ENCODE data around the gene ERO1A.
"Not testable (repeated sequence)": the region's sequence is repeated elsewhere in the genome, so short reads cannot be mapped to it uniquely, and the experiment has no call there.

ERO1A gene, protein sequence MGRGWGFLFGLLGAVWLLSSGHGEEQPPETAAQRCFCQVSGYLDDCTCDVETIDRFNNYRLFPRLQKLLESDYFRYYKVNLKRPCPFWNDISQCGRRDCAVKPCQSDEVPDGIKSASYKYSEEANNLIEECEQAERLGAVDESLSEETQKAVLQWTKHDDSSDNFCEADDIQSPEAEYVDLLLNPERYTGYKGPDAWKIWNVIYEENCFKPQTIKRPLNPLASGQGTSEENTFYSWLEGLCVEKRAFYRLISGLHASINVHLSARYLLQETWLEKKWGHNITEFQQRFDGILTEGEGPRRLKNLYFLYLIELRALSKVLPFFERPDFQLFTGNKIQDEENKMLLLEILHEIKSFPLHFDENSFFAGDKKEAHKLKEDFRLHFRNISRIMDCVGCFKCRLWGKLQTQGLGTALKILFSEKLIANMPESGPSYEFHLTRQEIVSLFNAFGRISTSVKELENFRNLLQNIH

DNA sequence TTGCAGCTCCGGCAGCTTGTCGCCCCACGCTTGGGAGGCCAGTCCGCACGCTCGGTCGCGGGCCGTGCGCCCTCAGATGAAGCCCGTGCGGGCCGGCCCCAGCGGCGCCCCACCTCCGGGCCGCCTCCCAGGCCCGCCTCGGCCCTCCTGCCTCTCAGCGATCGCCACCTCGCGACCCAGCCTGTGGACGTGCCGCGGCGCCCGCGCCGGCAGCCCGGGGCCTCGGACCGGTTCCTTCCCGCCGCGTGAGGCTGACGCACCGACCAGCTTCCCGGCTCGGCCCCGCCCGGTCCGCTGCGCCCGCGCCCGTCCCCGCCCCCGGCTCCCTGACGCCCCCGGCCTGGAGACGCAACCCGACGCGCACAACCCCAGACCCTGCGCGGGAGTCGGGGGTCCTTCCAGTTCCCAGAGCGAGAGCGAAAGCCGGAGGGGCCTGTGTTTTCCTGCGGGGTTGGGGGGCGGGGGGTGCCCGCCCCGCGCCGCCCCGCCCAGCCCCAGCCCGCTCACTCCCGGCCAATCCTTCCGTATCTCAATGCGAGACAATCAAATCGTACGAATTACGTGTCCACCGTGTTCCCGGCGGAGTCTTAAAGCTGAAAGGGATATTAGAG is at the start of gene ERO1A:
Gene ERO1A, minus strand, starts transcription at position 78 of the 611 bp plus-strand sequence. Its CDS starts 77 bp downstream, at position 1.
- DNase-seq, result peak; percentile 68 to 69

DNA sequence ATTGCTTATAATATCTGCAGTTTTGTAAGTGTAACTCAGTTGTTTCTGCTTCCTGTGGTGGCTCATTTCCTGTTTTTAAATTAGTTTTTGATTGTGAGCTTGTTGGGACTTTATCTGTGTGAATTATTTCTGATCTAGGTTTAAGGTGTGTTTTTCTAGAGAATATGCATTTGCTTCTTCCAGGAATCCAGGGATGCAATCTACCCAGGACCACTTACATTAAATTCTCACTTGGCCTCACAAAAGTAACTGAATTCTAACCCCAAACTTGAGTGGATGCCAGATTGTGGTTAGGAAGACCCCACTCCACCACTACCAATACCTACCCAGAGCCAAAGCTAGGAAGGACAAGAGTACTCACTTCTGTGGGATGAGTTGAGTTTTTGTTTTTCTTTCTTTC is 46.5 kb upstream of the ERO1A start:
- no peak for DNase-seq

DNA sequence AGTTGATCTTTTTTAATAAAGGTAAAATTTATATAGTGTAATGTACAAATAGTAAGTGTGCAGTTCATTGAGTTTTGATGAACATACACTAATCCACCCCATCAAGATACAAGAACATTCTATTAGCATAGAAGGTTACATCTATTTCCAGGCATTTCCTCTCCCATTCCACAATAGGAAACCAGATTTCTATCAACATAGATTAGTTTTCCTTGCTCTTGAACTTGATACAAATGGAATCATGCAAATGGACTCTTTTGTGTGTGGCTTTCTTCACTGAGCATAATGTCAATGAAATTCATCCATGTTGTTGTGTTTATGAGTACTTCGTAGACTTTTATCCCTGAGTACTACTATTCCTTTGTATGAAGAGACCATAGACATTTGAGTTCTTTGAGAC is 45.4 kb upstream of the ERO1A start:
- DNase-seq, result no peak

DNA sequence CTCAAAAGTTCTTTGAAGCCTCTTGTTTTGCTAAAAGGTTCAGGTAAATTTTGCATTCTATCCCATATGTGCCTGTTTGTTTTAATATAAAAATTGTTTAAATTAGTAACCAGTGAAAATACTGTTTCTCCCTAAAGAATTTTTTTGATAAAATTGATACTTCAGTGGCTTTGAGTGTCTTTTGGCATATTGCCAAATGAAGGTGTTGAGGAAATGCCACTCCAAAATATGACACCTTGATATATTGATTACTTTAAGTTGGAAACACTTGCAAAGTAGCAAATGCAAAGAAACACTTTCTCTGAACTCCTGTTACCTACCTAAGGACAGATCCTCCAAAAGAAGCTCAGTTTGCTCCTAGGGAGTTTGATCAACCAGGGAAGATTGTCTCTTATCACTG is 43.1 kb upstream of the ERO1A start:
- no peak for DNase-seq

DNA sequence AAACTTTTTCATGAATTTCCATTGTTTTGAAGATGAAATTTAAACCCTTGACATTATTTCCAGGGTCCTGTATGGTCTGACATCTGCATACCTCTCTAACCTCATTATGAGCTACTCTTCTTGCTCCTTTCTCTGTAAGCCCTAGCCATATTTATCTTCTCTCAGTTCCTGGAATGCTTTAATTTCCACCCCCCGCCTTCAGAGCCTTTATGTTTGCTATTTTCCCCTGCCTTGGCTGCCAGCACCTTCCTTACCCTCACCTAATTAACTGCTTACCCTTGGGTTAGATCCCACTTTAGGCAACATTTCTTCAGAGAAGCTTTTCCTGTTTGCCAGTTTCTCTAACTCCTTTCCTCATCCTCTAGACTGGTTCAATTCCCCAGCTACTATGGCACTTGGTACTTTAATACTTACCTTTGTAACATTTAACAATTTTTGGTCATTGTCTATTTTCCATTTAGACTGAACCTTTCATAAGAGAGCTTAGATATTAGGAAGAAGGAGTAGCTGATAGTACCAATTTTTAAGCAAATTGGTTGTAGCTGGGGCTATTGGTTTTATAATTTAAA is 40.6 kb upstream of the ERO1A start:
- DNase-seq, result no peak

DNA sequence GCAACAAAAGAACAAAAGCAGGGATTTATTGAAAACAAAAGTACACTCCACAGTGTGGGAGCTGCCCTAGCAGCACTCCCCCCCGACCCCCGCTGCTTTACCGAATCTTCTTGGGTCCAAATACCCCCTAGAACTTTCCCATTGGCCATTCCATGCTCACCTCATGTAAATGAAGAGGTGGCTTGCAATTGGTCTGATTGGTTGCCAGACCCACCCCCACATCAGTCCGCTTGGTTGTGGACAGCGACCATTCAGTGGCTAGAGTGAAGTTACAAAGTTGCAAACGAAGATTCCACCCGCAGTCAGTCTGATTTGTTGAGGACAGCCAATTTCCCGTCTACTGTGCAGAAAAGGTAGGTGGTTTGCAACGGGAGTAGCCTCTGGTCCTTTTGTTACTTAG is 38.5 kb upstream of the ERO1A start:
- DNase-seq, result no peak

DNA sequence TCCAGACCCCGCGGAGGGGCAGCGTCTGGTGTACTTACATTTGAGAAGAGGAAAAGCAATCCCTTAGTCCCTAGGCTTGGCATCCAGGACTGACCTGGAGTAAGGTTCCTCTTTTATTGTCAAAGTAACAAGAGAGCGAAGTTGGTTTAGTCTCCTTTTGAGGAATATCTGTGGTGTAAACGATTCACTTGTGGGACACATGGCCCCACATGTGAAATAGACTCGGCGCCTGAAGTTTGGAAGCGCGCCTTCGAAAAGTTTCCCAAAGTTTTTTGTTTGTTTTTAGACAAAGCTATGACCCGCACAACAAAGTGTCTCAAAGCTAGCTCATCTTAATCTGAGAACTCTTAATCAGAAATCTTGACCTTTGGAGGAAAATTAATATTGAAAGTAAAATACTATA is 35.4 kb upstream of the ERO1A start:
- DNase-seq, result no peak

DNA sequence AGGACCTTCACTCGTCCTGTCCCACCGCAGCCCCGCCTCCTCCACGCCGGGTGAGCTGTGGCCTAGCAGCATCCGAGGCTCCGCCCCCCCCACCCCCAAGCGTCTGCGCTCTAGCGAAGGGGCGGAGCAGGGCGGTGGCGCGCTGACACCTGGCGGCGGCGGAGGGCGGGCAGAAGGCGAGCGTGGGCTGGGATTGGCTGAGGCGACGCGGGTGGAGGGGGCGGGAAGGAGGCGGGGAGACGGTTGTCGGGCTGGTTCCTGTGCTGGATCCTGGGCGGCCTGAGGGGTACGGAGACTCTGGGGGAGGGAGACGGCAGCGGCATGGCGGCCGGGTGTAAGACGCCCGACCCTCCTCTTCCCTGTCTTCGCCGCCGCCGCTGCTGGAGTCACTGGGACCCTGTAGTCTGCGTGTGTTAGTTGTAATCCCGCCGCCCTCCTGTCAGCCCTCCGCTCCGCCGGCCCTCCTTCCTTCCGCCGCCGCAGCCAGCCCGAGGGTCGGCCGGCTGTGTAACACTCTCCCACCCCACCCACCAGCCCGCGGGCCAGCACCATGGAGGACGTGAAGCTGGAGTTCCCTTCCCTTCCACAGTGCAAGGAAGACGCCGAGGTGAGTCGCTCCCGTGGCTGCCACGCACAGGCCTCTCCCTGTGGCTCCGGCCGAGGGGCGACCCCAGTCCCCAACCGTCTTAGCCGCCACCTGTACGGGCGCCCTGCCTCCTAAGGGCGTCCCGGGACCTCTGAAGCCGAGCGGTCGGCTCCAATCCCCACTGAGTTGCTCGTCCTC is 34.8 kb upstream of the ERO1A start, which contains the start of gene STYX:
Gene STYX, plus strand, starts transcription at position 242 of the 784 bp plus-strand sequence. Its CDS starts 309 bp downstream, at position 551.
- DNase-seq, result peak; percentile 97 to 99

DNA sequence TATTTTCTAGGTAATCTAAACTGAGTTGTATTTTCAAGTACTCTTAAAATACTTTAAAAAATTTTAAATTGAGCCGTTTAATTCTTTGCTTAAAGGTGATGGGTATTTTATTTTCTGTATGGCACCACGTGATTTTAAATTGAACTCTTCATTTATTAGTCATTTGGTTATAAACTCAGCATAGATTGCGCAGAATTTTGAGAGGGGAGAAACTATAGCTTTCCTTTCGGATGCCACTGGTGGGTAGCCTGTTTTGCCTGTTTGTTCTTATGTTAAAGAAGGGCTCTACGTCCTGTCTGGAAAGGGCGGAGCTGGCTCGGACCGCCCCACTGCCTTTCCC is 34.2 kb upstream of the ERO1A start:
- no peak for DNase-seq

DNA sequence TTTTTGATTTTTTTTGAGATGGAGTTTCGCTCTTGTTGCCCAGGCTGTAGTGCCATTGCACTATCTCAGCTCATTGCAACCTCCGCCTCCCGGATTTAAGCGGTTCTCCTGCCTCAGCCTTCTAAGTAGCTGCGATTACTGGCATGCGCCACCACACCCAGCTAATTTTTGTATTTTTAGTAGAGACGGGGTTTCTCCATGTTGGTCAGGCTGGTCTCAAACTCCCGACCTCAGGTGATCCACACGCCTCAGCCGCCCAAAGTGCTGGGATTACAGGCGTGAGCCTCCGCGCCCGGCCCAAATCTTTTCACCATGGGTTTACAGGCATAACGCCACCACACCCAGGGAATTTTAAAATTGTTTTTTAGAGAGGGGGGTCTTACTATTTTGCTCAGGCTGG is 33.7 kb upstream of the ERO1A start:
- DNase-seq, result not testable (repeated sequence)

DNA sequence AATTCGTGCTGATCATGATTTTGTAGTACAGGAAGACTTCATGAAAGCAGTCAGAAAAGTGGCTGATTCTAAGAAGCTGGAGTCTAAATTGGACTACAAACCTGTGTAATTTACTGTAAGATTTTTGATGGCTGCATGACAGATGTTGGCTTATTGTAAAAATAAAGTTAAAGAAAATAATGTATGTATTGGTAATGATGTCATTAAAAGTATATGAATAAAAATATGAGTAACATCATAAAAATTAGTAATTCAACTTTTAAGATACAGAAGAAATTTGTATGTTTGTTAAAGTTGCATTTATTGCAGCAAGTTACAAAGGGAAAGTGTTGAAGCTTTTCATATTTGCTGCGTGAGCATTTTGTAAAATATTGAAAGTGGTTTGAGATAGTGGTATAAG is 32.2 kb upstream of the ERO1A start:
- not testable (repeated sequence) for DNase-seq

DNA sequence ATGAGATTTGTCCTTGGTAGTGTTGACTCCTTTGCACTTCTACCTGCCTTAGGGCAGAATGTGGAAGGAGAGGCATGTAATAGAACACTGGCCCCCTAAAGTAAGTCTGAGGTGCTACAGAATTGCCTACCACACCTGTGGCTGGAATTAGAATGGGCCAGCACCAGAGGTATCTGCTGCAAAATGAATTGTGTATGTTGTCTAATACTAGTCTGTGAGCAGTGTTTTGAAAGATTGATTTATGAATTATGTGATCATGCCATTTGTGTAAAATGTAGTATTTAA is 28.9 kb upstream of the ERO1A start:
- DNase-seq, result no peak

DNA sequence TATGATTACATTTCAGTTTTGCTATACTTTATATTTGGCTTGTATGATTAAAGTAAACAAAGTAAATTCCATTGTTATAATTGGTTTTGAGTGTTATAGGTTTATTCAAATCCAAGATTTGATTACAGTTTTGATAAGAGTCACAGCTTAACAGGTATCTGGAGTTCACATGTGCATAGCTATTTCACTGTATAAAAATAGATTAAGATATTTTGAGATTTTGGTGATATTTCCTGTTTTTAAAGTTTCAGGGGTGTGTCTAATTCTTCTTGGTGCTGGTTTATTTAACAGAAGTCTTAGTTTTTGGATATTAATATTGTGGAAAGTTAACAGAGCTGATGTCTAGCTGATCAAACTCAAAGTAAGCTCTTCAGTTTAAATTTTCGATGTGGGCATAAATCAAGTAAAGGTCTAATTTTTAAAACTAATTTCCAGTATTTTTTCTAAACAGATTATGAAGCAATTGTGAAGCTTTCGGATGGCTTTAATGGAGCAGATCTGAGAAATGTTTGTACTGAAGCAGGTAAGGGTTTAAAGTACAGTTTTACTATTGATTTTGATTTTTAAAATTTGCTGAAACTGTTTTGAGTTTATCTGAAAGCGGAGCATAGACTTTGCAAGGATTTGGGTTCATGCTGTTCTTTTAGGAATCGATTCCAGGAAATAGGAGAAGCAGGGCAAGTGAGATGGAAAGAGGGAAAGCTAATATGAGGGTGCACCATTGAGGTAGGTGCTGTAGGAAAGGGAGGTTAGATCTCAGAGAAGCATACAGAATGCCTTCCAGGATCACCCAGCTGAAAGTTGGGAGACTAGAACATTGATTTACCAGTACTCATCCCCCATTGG is 28.4 kb upstream of the ERO1A start:
- DNase-seq, result no peak

DNA sequence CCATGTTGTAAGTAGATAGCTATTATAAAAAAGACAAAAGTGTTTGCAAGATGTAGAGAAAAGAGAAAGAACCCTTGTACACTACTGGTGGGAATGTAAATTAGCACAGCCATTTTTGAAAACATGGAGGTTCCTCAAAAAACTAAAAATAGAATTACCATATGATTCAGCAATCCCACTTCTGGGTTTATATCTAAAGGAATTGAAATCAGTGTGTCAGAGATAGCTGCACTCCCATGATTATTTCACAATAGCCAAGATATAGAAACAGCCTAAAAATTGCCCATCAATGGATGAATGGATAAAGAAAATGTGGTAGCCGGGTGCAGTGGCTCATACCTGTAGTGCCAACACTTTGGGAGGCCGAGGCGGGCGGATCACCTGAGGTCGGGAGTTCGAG is 20.8 kb upstream of the ERO1A start:
- DNase-seq, result no peak

DNA sequence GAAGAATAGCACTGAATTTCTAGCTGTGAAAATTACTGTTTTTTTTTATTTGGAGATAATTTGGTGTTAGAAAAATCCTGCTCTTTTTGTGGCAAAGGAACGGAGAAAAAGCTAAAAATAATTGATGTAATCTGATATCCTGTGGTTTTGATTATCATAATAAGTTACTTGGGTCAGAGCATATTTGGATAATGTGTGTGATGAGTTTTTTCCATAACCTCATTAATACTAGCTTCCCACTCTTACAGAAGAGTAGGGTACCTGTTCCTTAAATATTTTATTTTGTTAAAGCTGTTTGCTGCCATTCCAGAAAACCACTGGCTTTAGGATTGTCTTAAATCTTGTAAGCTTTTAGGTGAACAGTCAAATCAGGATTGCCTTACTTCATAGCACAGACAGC is 16.3 kb upstream of the ERO1A start:
- DNase-seq, result no peak

DNA sequence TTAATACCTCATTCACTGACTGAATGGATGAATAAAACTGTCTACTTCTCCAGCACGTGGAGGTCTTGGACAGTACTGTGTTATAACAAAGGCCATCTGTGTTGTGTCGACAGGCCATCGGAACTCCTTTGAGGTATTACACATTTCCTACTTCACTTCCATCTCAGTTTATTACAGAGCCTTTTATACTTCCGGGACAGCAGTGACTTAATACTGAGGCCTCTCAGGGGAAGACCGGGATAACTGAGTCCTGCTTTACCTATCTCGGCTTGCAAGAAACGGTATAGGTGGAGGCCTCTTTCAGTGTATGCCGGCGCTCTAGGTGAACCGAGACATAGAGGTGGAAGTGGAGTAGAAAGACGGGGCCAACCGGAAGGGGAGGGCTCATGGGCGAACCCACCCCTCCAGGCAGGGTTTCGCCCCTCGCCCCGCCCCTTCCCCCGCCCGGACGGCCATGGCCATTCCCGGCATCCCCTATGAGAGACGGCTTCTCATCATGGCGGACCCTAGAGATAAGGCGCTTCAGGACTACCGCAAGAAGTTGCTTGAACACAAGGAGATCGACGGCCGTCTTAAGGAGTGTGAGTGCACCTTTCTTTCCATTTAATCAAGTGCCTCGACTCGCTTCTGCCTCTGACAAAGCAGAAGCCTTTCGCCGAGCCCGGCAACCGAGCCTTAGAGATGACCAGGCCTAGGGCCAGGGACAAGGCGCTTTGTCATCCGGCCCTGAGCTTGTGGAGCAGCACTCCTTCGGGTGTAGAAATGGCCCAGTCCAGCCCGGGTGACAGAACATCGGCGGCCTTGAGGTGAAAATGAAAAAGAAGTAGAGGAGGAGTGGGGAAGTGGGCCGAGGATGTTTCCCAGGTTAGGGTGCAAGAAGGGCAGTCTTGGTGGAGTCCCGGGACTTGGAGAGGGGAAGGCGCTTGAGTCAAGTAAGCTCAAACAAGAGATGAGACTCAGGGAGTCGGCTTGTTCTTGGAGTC is 11.7 kb upstream of the ERO1A start, which contains the start of gene PSMC6:
Gene PSMC6, plus strand, starts transcription at position 477 of the 983 bp plus-strand sequence. Its CDS starts 20 bp downstream, at position 497.
- peak; percentile 78 to 90 for DNase-seq

DNA sequence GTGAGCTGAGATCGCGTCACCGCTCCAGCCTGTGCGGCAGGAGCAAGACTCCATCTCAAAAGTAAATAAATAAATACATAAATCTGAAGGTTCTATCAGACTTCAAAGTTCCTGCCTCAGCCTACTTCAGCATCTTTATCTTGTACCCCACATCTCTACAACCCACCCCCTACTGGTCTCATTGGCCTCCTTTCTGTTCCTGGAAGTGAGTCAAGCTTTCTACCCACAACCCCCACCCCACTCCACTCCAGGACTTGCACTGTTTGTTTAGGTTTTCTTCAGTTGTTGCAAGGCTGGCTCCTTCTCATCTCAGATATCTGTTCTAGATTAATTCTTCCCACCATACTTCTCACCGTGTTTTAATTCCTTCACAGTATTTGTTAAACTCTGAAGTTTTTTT is 10.9 kb upstream of the ERO1A start:
- no peak for DNase-seq

DNA sequence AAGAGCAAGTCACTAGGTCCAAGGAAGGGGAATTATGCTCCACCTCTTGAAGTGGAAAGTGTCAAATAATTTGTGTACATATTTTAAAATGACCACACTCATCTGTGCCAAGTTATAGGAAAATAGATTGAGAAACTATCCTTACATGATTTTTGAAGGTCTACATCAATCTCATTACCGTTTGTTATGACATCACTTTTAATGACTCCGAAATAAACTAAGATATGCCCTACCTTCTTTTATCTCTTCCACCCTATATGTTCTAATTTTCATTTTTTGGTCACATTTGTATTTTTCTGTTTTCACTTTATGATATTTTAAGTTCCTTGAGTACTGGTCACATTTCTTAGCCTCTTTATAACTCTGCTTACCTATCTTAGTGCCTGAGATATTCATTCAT is 8.3 kb upstream of the ERO1A start:
- DNase-seq, result no peak

DNA sequence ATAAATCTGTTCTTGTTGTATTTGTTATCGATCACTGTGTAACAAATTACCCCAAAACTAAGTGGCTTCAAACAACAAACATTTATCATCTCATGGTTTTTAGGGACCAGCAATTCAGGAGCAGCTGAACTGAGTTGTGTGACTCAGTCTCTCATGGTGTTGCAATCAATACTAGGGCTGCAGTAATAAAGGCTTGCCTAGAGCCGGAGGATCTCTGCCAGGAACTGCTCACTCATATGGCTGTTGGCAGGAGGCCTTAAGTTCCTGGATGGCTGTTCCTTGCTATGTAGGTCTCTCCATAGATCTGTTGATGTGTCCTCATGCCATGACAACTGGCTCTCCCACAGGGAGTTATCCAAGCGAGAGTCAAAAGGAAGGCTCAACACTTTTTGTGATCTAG is 7.9 kb upstream of the ERO1A start:
- no peak for DNase-seq

DNA sequence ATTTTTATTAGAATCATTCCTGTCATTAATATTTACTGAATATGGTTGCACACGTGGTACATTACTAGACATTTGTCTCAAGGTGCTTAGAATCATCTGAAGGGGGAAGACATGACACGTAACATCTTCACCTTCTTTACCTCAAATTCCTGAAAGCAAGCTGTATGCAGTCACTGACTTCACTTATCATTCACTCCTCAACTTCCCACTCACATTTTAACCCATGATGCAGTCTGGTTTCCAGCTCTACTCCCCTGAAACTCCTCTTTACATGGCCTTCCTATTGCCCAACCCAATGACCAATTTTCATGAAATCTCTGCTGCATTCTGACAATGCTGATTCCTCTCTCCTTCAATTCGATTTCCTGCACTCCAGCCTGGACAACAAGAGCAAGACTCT is 5.9 kb upstream of the ERO1A start:
- no peak for DNase-seq

DNA sequence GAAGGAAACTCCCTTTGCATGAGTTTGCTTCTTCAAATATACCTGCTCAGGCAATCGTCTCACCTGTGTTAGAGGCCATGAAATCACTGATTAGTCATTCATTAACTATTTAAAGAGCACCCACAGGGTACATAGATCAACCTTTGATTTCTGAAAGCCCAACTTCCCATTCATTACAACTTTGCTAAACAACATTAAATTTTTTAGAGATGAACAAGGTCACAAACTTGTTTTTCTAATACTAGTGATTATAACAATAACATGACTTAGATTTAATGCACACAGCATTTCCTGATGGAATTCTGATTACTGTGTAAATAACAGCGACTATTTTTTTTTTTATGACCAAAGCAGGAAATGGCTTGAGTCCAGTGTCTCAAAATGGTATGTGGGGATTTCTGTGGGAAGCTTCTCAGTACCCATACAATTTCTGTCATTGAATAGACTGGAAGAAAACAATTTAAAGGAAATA is 5.4 kb upstream of the ERO1A start:
- no peak for DNase-seq

All from SHP77 (cell line).